GM18873 (cell line): Measurements from ENCODE around the gene SEC14L3.

ENCODE experiments used
- ATAC-seq: cut with Tn5 transposase; IDR thresholded peaks from one replicate; pipeline ENCODE4 v1.9.1; 2021; ENCODE audit warnings: mild to moderate bottlenecking, moderate library complexity, moderate number of reproducible peaks; ENCODE audit not compliant: unreplicated experiment, low FRiP score

Gene SEC14L3

GRCh38 chr22:30471616-30472318 is at the start of gene SEC14L3:
Gene SEC14L3, minus strand, starts transcription at chr22:30472017. Its CDS starts 59 bp downstream, at chr22:30471958.
- ATAC-seq: no peak

- no peak for ATAC-seq
Observed at GRCh38 chr22:30519842-30520425, 48.1 kb upstream of the SEC14L3 start.

GRCh38 chr22:30516731-30517130 is 44.9 kb upstream of the SEC14L3 start:
- no peak for ATAC-seq

GRCh38 chr22:30516273-30516672 is 44.5 kb upstream of the SEC14L3 start:
- ATAC-seq: no peak

- no peak for ATAC-seq
Observed at GRCh38 chr22:30514252-30514651, 42.4 kb upstream of the SEC14L3 start.

GRCh38 chr22:30513462-30513861 is 41.6 kb upstream of the SEC14L3 start:
- no peak for ATAC-seq

- ATAC-seq: no peak
Observed at GRCh38 chr22:30511911-30512310, 40.1 kb upstream of the SEC14L3 start.

GRCh38 chr22:30511109-30511508 is 39.3 kb upstream of the SEC14L3 start:
- no peak for ATAC-seq

- ATAC-seq: no peak
Observed at GRCh38 chr22:30508216-30508615, 36.4 kb upstream of the SEC14L3 start.

GRCh38 chr22:30507670-30508069 is 35.9 kb upstream of the SEC14L3 start:
- ATAC-seq: no peak

GRCh38 chr22:30506507-30506968 is 34.7 kb upstream of the SEC14L3 start:
- ATAC-seq: no peak

- no peak for ATAC-seq
Observed at GRCh38 chr22:30503551-30503950, 31.7 kb upstream of the SEC14L3 start.

GRCh38 chr22:30502911-30503310 is 31.1 kb upstream of the SEC14L3 start:
- no peak for ATAC-seq

GRCh38 chr22:30502153-30502552 is 30.3 kb upstream of the SEC14L3 start:
- no peak for ATAC-seq

GRCh38 chr22:30500628-30501027 is 28.8 kb upstream of the SEC14L3 start:
- no peak for ATAC-seq

- no peak for ATAC-seq
Observed at GRCh38 chr22:30497466-30498150, 25.8 kb upstream of the SEC14L3 start.

GRCh38 chr22:30495041-30495784 is 23.4 kb upstream of the SEC14L3 start:
- no peak for ATAC-seq

GRCh38 chr22:30492144-30492543 is 20.3 kb upstream of the SEC14L3 start:
- no peak for ATAC-seq

- no peak for ATAC-seq
Observed at GRCh38 chr22:30491381-30491780, 19.6 kb upstream of the SEC14L3 start.

GRCh38 chr22:30490399-30490798 is 18.6 kb upstream of the SEC14L3 start:
- ATAC-seq: no peak

- no peak for ATAC-seq
Observed at GRCh38 chr22:30488121-30488520, 16.3 kb upstream of the SEC14L3 start.
